HL-60 (cell line): Measurements from ENCODE around the gene OTUD6A.

Source experiments
- CTCF ChIP-seq: IDR thresholded peaks from one replicate; pipeline ENCODE4 v1.5.1; 2011; ENCODE audit warnings: low read length, control low read depth, inconsistent platforms; ENCODE audit not compliant: insufficient read depth
- GABPA ChIP-seq: IDR thresholded peaks from 2 replicates; pipeline ENCODE4 v1.6.1; 2012; ENCODE audit warnings: low read depth
- POLR2AphosphoS5 ChIP-seq: IDR thresholded peaks from 2 replicates; pipeline ENCODE4 v1.6.1; 2012; ENCODE audit warnings: low read depth
- REST ChIP-seq: IDR thresholded peaks from 2 replicates; pipeline ENCODE4 v1.6.1; 2012; ENCODE audit warnings: low read depth; ENCODE audit not compliant: insufficient replicate concordance

GRCh38 chrX:70082723-70083122, 20.5 kb downstream of the OTUD6A start:
- no peak for TF ChIP-seq CTCF
- TF ChIP-seq POLR2AphosphoS5, result no peak
- TF ChIP-seq REST, result no peak
- TF ChIP-seq GABPA, result no peak
